DND-41 (cell line): Measurements from ENCODE around the gene HILPDA.

Experiments used
- CTCF ChIP-seq: IDR thresholded peaks from 2 replicates; pipeline ENCODE4 v1.5.1; 2012; ENCODE audit warnings: borderline replicate concordance, low read length, moderate library complexity, mild to moderate bottlenecking; ENCODE audit not compliant: poor library complexity, severe bottlenecking; ENCODE audit errors: extremely low read depth
- EZH2 ChIP-seq: IDR thresholded peaks from 3 replicates; pipeline ENCODE4 v1.6.1; 2012; ENCODE audit warnings: borderline replicate concordance, low read depth, mild to moderate bottlenecking, moderate library complexity, low read length, inconsistent platforms; ENCODE audit not compliant: severe bottlenecking

DNA sequence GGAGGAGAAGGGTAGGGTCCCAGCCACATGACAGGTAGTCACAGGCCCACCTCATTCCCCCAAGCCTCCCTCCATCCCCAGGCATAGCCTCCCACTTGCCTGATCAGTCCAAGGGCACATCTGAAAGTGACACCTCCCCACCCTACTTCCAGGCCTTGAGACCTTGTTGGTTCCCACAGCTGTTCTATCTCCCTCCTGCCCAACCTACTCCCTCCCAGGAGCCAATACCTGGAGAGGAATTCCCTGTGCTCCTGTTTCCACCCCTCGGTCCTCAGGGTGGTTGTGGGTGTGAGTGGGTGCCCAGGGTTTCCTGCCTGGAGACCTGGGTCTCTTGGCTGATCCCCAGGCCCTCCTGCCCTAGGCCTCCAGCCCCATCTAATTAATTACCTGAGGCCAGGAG is 34.3 kb upstream of the HILPDA start:
- TF ChIP-seq CTCF (no peak), EZH2 (no peak)
